ENCODE data around the gene FOS.

FOS gene

GRCh38 chr14:75250800-75251199 lies 27.8 kb upstream of the FOS start:
- no peak for DNase-seq (ENCODE audit: low spot score)

GRCh38 chr14:75252254-75252837 lies 26.3 kb upstream of the FOS start:
- DNase-seq (ENCODE audit: low spot score): no peak

GRCh38 chr14:75254381-75254822 lies 24.2 kb upstream of the FOS start:
- DNase-seq (ENCODE audit: low spot score): no peak

GRCh38 chr14:75254901-75255584 lies 23.6 kb upstream of the FOS start:
- DNase-seq (ENCODE audit: low spot score): no peak

- no peak for DNase-seq (ENCODE audit: low spot score)
Observed at GRCh38 chr14:75258079-75258802, 20.4 kb upstream of the FOS start.

- DNase-seq (ENCODE audit: low spot score): peak; percentile 97
Observed at GRCh38 chr14:75258803-75259509, 19.7 kb upstream of the FOS start.

GRCh38 chr14:75259510-75259855 lies 19.1 kb upstream of the FOS start:
- DNase-seq (ENCODE audit: low spot score): peak; percentile 49

GRCh38 chr14:75260025-75260763 lies 18.4 kb upstream of the FOS start:
- DNase-seq (ENCODE audit: low spot score): no peak

GRCh38 chr14:75261820-75262219 lies 16.8 kb upstream of the FOS start:
- DNase-seq (ENCODE audit: low spot score): no peak

GRCh38 chr14:75262641-75263040 lies 16.0 kb upstream of the FOS start:
- no peak for DNase-seq (ENCODE audit: low spot score)

GRCh38 chr14:75264036-75264435 lies 14.6 kb upstream of the FOS start:
- DNase-seq (ENCODE audit: low spot score): no peak

- no peak for DNase-seq (ENCODE audit: low spot score)
Observed at GRCh38 chr14:75267141-75267721, 11.4 kb upstream of the FOS start.

- no peak for DNase-seq (ENCODE audit: low spot score)
Observed at GRCh38 chr14:75268633-75269550, 9.7 kb upstream of the FOS start.

GRCh38 chr14:75271514-75271913 lies 7.1 kb upstream of the FOS start:
- DNase-seq (ENCODE audit: low spot score): no peak

GRCh38 chr14:75273272-75274049 lies 5.2 kb upstream of the FOS start:
- DNase-seq (ENCODE audit: low spot score): no peak

- DNase-seq (ENCODE audit: low spot score): no peak
Observed at GRCh38 chr14:75274050-75274898, 4.4 kb upstream of the FOS start.

GRCh38 chr14:75274899-75275569 lies 3.6 kb upstream of the FOS start:
- no peak for DNase-seq (ENCODE audit: low spot score)

GRCh38 chr14:75275598-75275997 lies 3.0 kb upstream of the FOS start:
- no peak for DNase-seq (ENCODE audit: low spot score)

Measured in D341Med (cell line).